HG03139 (cell line): ENCODE data around the gene CALML5.

Experiments
- ATAC-seq: cut with Tn5 transposase; IDR thresholded peaks from one replicate; pipeline ENCODE4 v1.9.1; 2021; ENCODE audit not compliant: unreplicated experiment

Gene CALML5

GRCh38 chr10:5534051-5534821 lies 34.9 kb upstream of the CALML5 start:
- ATAC-seq, result no peak

- ATAC-seq, result no peak
Measured at GRCh38 chr10:5533098-5533731, 33.8 kb upstream of the CALML5 start.

GRCh38 chr10:5532618-5533097 lies 33.3 kb upstream of the CALML5 start:
- no peak for ATAC-seq

GRCh38 chr10:5532307-5532605 lies 32.9 kb upstream of the CALML5 start:
- ATAC-seq, result no peak

- ATAC-seq, result no peak
Measured at GRCh38 chr10:5531558-5532306, 32.4 kb upstream of the CALML5 start.

- ATAC-seq, result no peak
Measured at GRCh38 chr10:5530846-5531557, 31.6 kb upstream of the CALML5 start.

- ATAC-seq, result no peak
Measured at GRCh38 chr10:5530412-5530806, 31.0 kb upstream of the CALML5 start.

- ATAC-seq, result no peak
Measured at GRCh38 chr10:5529702-5530411, 30.5 kb upstream of the CALML5 start.

GRCh38 chr10:5528989-5529701 lies 29.8 kb upstream of the CALML5 start:
- no peak for ATAC-seq

- no peak for ATAC-seq
Measured at GRCh38 chr10:5527332-5528200, 28.2 kb upstream of the CALML5 start.

GRCh38 chr10:5526691-5527331 lies 27.4 kb upstream of the CALML5 start:
- no peak for ATAC-seq

GRCh38 chr10:5525561-5526341 lies 26.4 kb upstream of the CALML5 start:
- ATAC-seq, result no peak

- no peak for ATAC-seq
Measured at GRCh38 chr10:5524641-5525560, 25.5 kb upstream of the CALML5 start, which contains the start of gene CALML3. Gene CALML3 (plus strand): TSS chr10:5524961. CDS start chr10:5525086, 125 bp downstream.

- no peak for ATAC-seq
Measured at GRCh38 chr10:5523796-5524574, 24.6 kb upstream of the CALML5 start.

GRCh38 chr10:5522913-5523560 lies 23.7 kb upstream of the CALML5 start:
- ATAC-seq, result no peak
